Activated gamma-delta T cell treated with Interleukin-2 at 50 U/mL for 16 hours (primary cell): ENCODE results near the gene TGM6.
A peak's percentile ranks its signal among the peaks of the same experiment; 100 is the strongest.
"Not testable (repeated sequence)": the region's sequence is repeated elsewhere in the genome, so short reads cannot be mapped to it uniquely, and the experiment has no call there.

ENCODE experiments used
- DNase-seq: peaks from one replicate; pipeline ENCODE4 v3.0.0-alpha.2; 2020

The TGM6 gene

GRCh38 chr20:2400290-2400689 is 19.6 kb downstream of the TGM6 start:
- DNase-seq = no peak

- DNase-seq = no peak
Observed at GRCh38 chr20:2401527-2401926, 20.8 kb downstream of the TGM6 start.

GRCh38 chr20:2402271-2402980 is 21.7 kb downstream of the TGM6 start:
- DNase-seq = no peak

- DNase-seq = no peak
Observed at GRCh38 chr20:2403291-2404052, 22.8 kb downstream of the TGM6 start.

- DNase-seq = no peak
Observed at GRCh38 chr20:2405693-2406065, 25.0 kb downstream of the TGM6 start.

- DNase-seq = not testable (repeated sequence)
Observed at GRCh38 chr20:2407355-2407754, 26.7 kb downstream of the TGM6 start.

- DNase-seq = no peak
Observed at GRCh38 chr20:2408111-2408510, 27.4 kb downstream of the TGM6 start.

- DNase-seq = no peak
Observed at GRCh38 chr20:2416541-2417212, 36.0 kb downstream of the TGM6 start.

- DNase-seq = no peak
Observed at GRCh38 chr20:2417213-2417541, 36.5 kb downstream of the TGM6 start.

- no peak for DNase-seq
Observed at GRCh38 chr20:2418388-2418787, 37.7 kb downstream of the TGM6 start.

GRCh38 chr20:2420510-2420909 is 39.8 kb downstream of the TGM6 start:
- DNase-seq = no peak

GRCh38 chr20:2421247-2421646 is 40.5 kb downstream of the TGM6 start:
- no peak for DNase-seq

GRCh38 chr20:2429051-2429450 is 48.4 kb downstream of the TGM6 start:
- no peak for DNase-seq

- no peak for DNase-seq
Observed at GRCh38 chr20:2430538-2430937, 49.8 kb downstream of the TGM6 start.

GRCh38 chr20:2431185-2431584 is 50.5 kb downstream of the TGM6 start:
- DNase-seq = no peak

- DNase-seq = no peak
Observed at GRCh38 chr20:2446845-2447244, 66.1 kb downstream of the TGM6 start.

- DNase-seq = no peak
Observed at GRCh38 chr20:2449386-2449785, 68.7 kb downstream of the TGM6 start.

- no peak for DNase-seq
Observed at GRCh38 chr20:2451422-2451821, 70.7 kb downstream of the TGM6 start.

GRCh38 chr20:2451939-2452732 is 71.4 kb downstream of the TGM6 start:
- DNase-seq = peak; percentile 59

GRCh38 chr20:2453792-2454191 is 73.1 kb downstream of the TGM6 start:
- DNase-seq = no peak

- DNase-seq = no peak
Observed at GRCh38 chr20:2455771-2456497, 75.2 kb downstream of the TGM6 start.

- no peak for DNase-seq
Observed at GRCh38 chr20:2458919-2459499, 78.3 kb downstream of the TGM6 start.
